Ishikawa (cell line): ENCODE measurements around the gene RPS24.

ENCODE experiments used
- EP300 ChIP-seq: IDR thresholded peaks from 2 replicates; pipeline ENCODE4 v1.6.1; 2012; ENCODE audit warnings: borderline replicate concordance
- TCF12 ChIP-seq: IDR thresholded peaks from 2 replicates; pipeline ENCODE4 v1.6.1; 2012; ENCODE audit warnings: low read depth
- TF ChIP-seq, protein P1 (sequence below): IDR thresholded peaks from 2 replicates; pipeline ENCODE4 v1.6.1; 2012

DNA sequence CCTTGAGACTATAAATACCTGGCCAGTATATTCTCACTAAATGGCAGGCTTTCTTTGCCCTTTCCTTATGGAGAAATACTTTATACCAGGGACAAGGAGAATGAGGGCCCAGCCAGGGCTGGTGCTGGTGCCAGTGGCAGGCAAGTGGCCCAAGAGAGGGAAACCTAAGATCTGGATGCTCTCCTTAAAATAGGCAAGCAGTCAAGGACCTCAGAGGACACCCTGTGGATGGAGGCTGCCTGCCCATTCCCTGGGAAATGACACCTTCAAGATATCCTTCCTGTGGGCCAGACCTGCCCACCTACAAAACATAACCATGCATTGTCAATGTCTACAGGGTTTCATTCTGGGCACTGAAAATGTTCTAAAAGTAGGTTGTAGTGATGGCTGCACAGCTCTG is 33.5 kb upstream of the RPS24 start:
- TF ChIP-seq EP300, result no peak
- TF ChIP-seq, protein P1, sequence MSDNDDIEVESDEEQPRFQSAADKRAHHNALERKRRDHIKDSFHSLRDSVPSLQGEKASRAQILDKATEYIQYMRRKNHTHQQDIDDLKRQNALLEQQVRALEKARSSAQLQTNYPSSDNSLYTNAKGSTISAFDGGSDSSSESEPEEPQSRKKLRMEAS, result no peak
- TF ChIP-seq TCF12, result no peak
